ENCODE results near the gene HMX1. TPM values are rescaled to one million over a fixed set of nuclear protein-coding genes. Genes with fewer than 3 reads are reported as not detected.

HMX1 gene
- total and polyA plus RNA-seq, 3 experiments from 2014 or later = not detected

- CTCF ChIA-PET = no interaction called here
- Mint-ChIP-seq H3K27ac (no peak overlapping the region), H3K4me1 (peaks cover 4 to 14% (median 8%) of the 10 kb centered on the region in 3 donors), H3K36me3 (no peaks in the 10 kb centered on the region), H3K4me3 (no peak overlapping the region), H3K27me3 (peaks cover 27 to 39% of the 10 kb centered on the region in 2 donors), H3K9me3 (peaks cover 0 to 7% (median 4%) of the 10 kb centered on the region in 5 donors)
- Histone ChIP-seq H3K9me3 (ENCODE audit: low read length) (no peaks in the 10 kb centered on the region), H3K27ac (ENCODE audit: low read depth, low read length) (no peak overlapping the region), H3K36me3 (ENCODE audit: insufficient read depth, low read length) (no peaks in the 10 kb centered on the region), H3K27me3 (ENCODE audit: insufficient read depth, low read length, poor library complexity, severe bottlenecking) (peaks cover 25% of the 10 kb centered on the region), H3K4me1 (ENCODE audit: insufficient read depth, low read length) (no peaks in the 10 kb centered on the region), H3K4me3 (ENCODE audit: low read length) (no peak overlapping the region)
- DNase-seq = no peak
- POLR2A ChIA-PET = no interaction called here
These were observed 17.6 kb downstream of the HMX1 start for GRCh38 chr4:8854016-8854415.

- Histone ChIP-seq H3K9me3 (ENCODE audit: low read length) (no peaks in the 10 kb centered on the region), H3K4me1 (ENCODE audit: insufficient read depth, low read length) (no peaks in the 10 kb centered on the region), H3K27me3 (ENCODE audit: insufficient read depth, low read length, poor library complexity, severe bottlenecking) (peaks cover 25% of the 10 kb centered on the region), H3K4me3 (ENCODE audit: low read length) (no peak overlapping the region), H3K36me3 (ENCODE audit: insufficient read depth, low read length) (no peaks in the 10 kb centered on the region), H3K27ac (ENCODE audit: low read depth, low read length) (no peak overlapping the region)
- ChIA-PET POLR2A (no interaction called here), CTCF (no interaction called here)
- Mint-ChIP-seq H3K27me3 (peaks cover 24 to 43% of the 10 kb centered on the region in 2 donors), H3K4me1 (peaks cover 4 to 11% (median 8%) of the 10 kb centered on the region in 3 donors), H3K4me3 (no peak overlapping the region), H3K36me3 (no peaks in the 10 kb centered on the region), H3K9me3 (peaks cover 0 to 7% (median 4%) of the 10 kb centered on the region in 5 donors), H3K27ac (no peak overlapping the region)
- DNase-seq = no peak
These were observed 18.4 kb downstream of the HMX1 start for GRCh38 chr4:8853249-8853648.

GRCh38 chr4:8852118-8852704 is 19.4 kb downstream of the HMX1 start:
- H3K27ac ChIP-seq (ENCODE audit: low read depth, low read length) = no peak overlapping the region
- H3K27ac Mint-ChIP-seq = no peak overlapping the region
- no peaks in the 10 kb centered on the region for H3K36me3 Mint-ChIP-seq
- peaks cover 0 to 6% (median 4%) of the 10 kb centered on the region in 5 donors for H3K9me3 Mint-ChIP-seq
- H3K27me3 Mint-ChIP-seq = peaks cover 21 to 44% of the 10 kb centered on the region in 2 donors
- H3K4me3 Mint-ChIP-seq = no peak overlapping the region
- no peaks in the 10 kb centered on the region for H3K36me3 ChIP-seq (ENCODE audit: insufficient read depth, low read length)
- CTCF ChIA-PET = no interaction called here
- no peak for DNase-seq
- no peak overlapping the region for H3K4me3 ChIP-seq (ENCODE audit: low read length)
- peaks cover 25% of the 10 kb centered on the region for H3K27me3 ChIP-seq (ENCODE audit: insufficient read depth, low read length, poor library complexity, severe bottlenecking)
- no peaks in the 10 kb centered on the region for H3K9me3 ChIP-seq (ENCODE audit: low read length)
- peaks cover 4 to 11% (median 8%) of the 10 kb centered on the region in 3 donors for H3K4me1 Mint-ChIP-seq
- POLR2A ChIA-PET = no interaction called here
- no peaks in the 10 kb centered on the region for H3K4me1 ChIP-seq (ENCODE audit: insufficient read depth, low read length)

- Mint-ChIP-seq H3K9me3 (peaks cover 0 to 6% (median 4%) of the 10 kb centered on the region in 5 donors), H3K36me3 (no peaks in the 10 kb centered on the region), H3K4me1 (peaks cover 4 to 7% (median 5%) of the 10 kb centered on the region in 3 donors), H3K27me3 (peaks cover 16 to 44% of the 10 kb centered on the region in 2 donors), H3K4me3 (no peak overlapping the region), H3K27ac (no peak overlapping the region)
- Histone ChIP-seq H3K27me3 (ENCODE audit: insufficient read depth, low read length, poor library complexity, severe bottlenecking) (peaks cover 24% of the 10 kb centered on the region), H3K9me3 (ENCODE audit: low read length) (no peaks in the 10 kb centered on the region), H3K27ac (ENCODE audit: low read depth, low read length) (no peak overlapping the region), H3K4me1 (ENCODE audit: insufficient read depth, low read length) (no peaks in the 10 kb centered on the region), H3K4me3 (ENCODE audit: low read length) (no peak overlapping the region), H3K36me3 (ENCODE audit: insufficient read depth, low read length) (no peaks in the 10 kb centered on the region)
- ChIA-PET POLR2A (no interaction called here), CTCF (no interaction called here)
- peak in 1 of 5 donors; percentile 38 for DNase-seq
These were observed 20.1 kb downstream of the HMX1 start for GRCh38 chr4:8851321-8852117.

- DNase-seq = peak in 1 of 5 donors; percentile 37
- H3K9me3 Mint-ChIP-seq = peaks cover 0 to 6% (median 4%) of the 10 kb centered on the region in 5 donors
- peaks cover 10 to 37% of the 10 kb centered on the region in 2 donors for H3K27me3 Mint-ChIP-seq
- CTCF ChIA-PET = no interaction called here
- no peaks in the 10 kb centered on the region for H3K4me1 Mint-ChIP-seq
- POLR2A ChIA-PET = no interaction called here
- no peaks in the 10 kb centered on the region for H3K36me3 Mint-ChIP-seq
- no peaks in the 10 kb centered on the region for H3K4me1 ChIP-seq (ENCODE audit: insufficient read depth, low read length)
- no peaks in the 10 kb centered on the region for H3K9me3 ChIP-seq (ENCODE audit: low read length)
- H3K4me3 Mint-ChIP-seq = no peak overlapping the region
- no peak overlapping the region for H3K27ac ChIP-seq (ENCODE audit: low read depth, low read length)
- peaks cover 18% of the 10 kb centered on the region for H3K27me3 ChIP-seq (ENCODE audit: insufficient read depth, low read length, poor library complexity, severe bottlenecking)
- no peak overlapping the region for H3K27ac Mint-ChIP-seq
- no peak overlapping the region for H3K4me3 ChIP-seq (ENCODE audit: low read length)
- no peaks in the 10 kb centered on the region for H3K36me3 ChIP-seq (ENCODE audit: insufficient read depth, low read length)
These were observed 20.8 kb downstream of the HMX1 start for GRCh38 chr4:8850830-8851188.

- DNase-seq = peak in 1 of 5 donors; percentile 22
These were observed 21.4 kb downstream of the HMX1 start for GRCh38 chr4:8850074-8850829.

GRCh38 chr4:8849266-8850073 is 22.2 kb downstream of the HMX1 start:
- H3K36me3 ChIP-seq (ENCODE audit: insufficient read depth, low read length) = no peaks in the 10 kb centered on the region
- peaks cover 4% of the 10 kb centered on the region for H3K27me3 ChIP-seq (ENCODE audit: insufficient read depth, low read length, poor library complexity, severe bottlenecking)
- H3K4me1 ChIP-seq (ENCODE audit: insufficient read depth, low read length) = no peaks in the 10 kb centered on the region
- Mint-ChIP-seq H3K27ac (no peak overlapping the region), H3K4me3 (no peak overlapping the region), H3K9me3 (peaks cover 0 to 6% (median 3%) of the 10 kb centered on the region in 5 donors), H3K27me3 (peaks cover 1 to 24% of the 10 kb centered on the region in 2 donors), H3K36me3 (no peaks in the 10 kb centered on the region), H3K4me1 (no peaks in the 10 kb centered on the region)
- no peak overlapping the region for H3K4me3 ChIP-seq (ENCODE audit: low read length)
- no peaks in the 10 kb centered on the region for H3K9me3 ChIP-seq (ENCODE audit: low read length)
- CTCF ChIA-PET = no interaction called here
- DNase-seq = peak in 1 of 5 donors; percentile 34
- H3K27ac ChIP-seq (ENCODE audit: low read depth, low read length) = no peak overlapping the region
- POLR2A ChIA-PET = no interaction called here

More at GRCh38 chr4:8850074-8850829, 21.4 kb downstream of the HMX1 start:
- H3K27me3 ChIP-seq (ENCODE audit: insufficient read depth, low read length, poor library complexity, severe bottlenecking) = peaks cover 12% of the 10 kb centered on the region
- no peaks in the 10 kb centered on the region for H3K9me3 ChIP-seq (ENCODE audit: low read length)
- no peak overlapping the region for H3K4me3 ChIP-seq (ENCODE audit: low read length)
- H3K27ac Mint-ChIP-seq = peak overlapping the region in 1 of 8 donors; percentile 29
- H3K36me3 Mint-ChIP-seq = no peaks in the 10 kb centered on the region
- H3K27ac ChIP-seq (ENCODE audit: low read depth, low read length) = no peak overlapping the region
- H3K4me1 ChIP-seq (ENCODE audit: insufficient read depth, low read length) = no peaks in the 10 kb centered on the region
- H3K9me3 Mint-ChIP-seq = peaks cover 0 to 6% (median 4%) of the 10 kb centered on the region in 5 donors
- H3K4me3 Mint-ChIP-seq = no peak overlapping the region
- H3K36me3 ChIP-seq (ENCODE audit: insufficient read depth, low read length) = no peaks in the 10 kb centered on the region
- no peaks in the 10 kb centered on the region for H3K4me1 Mint-ChIP-seq
- H3K27me3 Mint-ChIP-seq = peaks cover 8 to 31% of the 10 kb centered on the region in 2 donors
- CTCF ChIA-PET = no interaction called here
- POLR2A ChIA-PET = no interaction called here

All from CD8-positive, alpha-beta memory T cell (primary cell).